Keratinocyte (primary cell): ENCODE measurements around the gene LHX5.

ENCODE experiments used
- EZH2 ChIP-seq: IDR thresholded peaks from one replicate; pipeline ENCODE4 v1.6.1; 2012; ENCODE audit warnings: inconsistent platforms, mild to moderate bottlenecking, low read length, moderate library complexity
- TF ChIP-seq, protein P1 (sequence below), 3 experiments: IDR thresholded peaks in 1 of 3; conservative IDR thresholded peaks in 1 of 3; optimal IDR thresholded peaks in 1 of 3; 2 replicates in 2 of 3; 3 replicates in 1 of 3; pipeline versions ENCODE3 to v1.5.1; 2011; ENCODE audit warnings: low read length in 3 of 3, mild to moderate bottlenecking in 3 of 3, moderate library complexity in 2 of 3, control low read depth in 1 of 3, inconsistent platforms in 1 of 3; ENCODE audit not compliant: insufficient read depth in 2 of 3; ENCODE audit errors: extremely low read depth in 1 of 3

DNA sequence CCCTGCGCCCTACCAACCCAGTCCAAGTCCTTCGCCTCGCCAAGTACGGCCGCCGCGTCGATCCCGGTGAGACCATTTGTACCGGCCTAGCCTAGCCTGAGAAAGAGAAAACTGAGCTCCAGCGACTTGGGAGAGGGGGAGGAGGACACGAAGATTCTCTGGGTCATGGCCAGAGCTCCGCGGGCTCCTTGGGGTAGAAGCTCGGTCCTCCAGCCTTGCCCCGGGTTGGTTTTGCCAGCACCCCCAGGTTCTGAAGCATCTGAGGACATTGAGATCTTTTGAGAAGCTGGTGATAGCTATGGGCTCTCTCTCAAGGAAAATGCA is 7.3 kb downstream of the LHX5 start:
- TF ChIP-seq, protein P1, sequence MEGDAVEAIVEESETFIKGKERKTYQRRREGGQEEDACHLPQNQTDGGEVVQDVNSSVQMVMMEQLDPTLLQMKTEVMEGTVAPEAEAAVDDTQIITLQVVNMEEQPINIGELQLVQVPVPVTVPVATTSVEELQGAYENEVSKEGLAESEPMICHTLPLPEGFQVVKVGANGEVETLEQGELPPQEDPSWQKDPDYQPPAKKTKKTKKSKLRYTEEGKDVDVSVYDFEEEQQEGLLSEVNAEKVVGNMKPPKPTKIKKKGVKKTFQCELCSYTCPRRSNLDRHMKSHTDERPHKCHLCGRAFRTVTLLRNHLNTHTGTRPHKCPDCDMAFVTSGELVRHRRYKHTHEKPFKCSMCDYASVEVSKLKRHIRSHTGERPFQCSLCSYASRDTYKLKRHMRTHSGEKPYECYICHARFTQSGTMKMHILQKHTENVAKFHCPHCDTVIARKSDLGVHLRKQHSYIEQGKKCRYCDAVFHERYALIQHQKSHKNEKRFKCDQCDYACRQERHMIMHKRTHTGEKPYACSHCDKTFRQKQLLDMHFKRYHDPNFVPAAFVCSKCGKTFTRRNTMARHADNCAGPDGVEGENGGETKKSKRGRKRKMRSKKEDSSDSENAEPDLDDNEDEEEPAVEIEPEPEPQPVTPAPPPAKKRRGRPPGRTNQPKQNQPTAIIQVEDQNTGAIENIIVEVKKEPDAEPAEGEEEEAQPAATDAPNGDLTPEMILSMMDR (optimal IDR thresholded peaks at IDR 0.05 in 1 of 3, IDR thresholded peaks at IDR 0.05 in 1 of 3, conservative IDR thresholded peaks at IDR 0.05 in 1 of 3; ENCODE audit: extremely low read depth in 1 of 3, insufficient read depth in 2 of 3, low read length in 3 of 3) = no peak
- no peak for TF ChIP-seq EZH2
